Measurements from ENCODE around the gene CENPT.
"Not testable (repeated sequence)": the region's sequence is repeated elsewhere in the genome, so short reads cannot be mapped to it uniquely, and the experiment has no call there.

The CENPT gene

GRCh38 chr16:67868290-67868689 is 20.8 kb upstream of the CENPT start:
- no peak for DNase-seq (ENCODE audit: low spot score)
- no peak for TF ChIP-seq CTCF (IDR thresholded peaks at IDR 0.05; ENCODE audit: extremely low read depth, missing control alignments)

- DNase-seq (ENCODE audit: low spot score), result no peak
- peak; percentile 50 for TF ChIP-seq CTCF (IDR thresholded peaks at IDR 0.05; ENCODE audit: extremely low read depth, missing control alignments)
Observed at GRCh38 chr16:67865318-67865717, 17.8 kb upstream of the CENPT start.

- no peak for DNase-seq (ENCODE audit: low spot score)
- TF ChIP-seq CTCF (IDR thresholded peaks at IDR 0.05; ENCODE audit: extremely low read depth, missing control alignments), result no peak
Observed at GRCh38 chr16:67864594-67864993, 17.1 kb upstream of the CENPT start.

- not testable (repeated sequence) for DNase-seq (ENCODE audit: low spot score)
Observed at GRCh38 chr16:67864044-67864443, 16.6 kb upstream of the CENPT start.

GRCh38 chr16:67862623-67863583 is 15.4 kb upstream of the CENPT start:
- no peak for TF ChIP-seq CTCF (IDR thresholded peaks at IDR 0.05; ENCODE audit: extremely low read depth, missing control alignments)
- no peak for DNase-seq (ENCODE audit: low spot score)

- no peak for TF ChIP-seq CTCF (IDR thresholded peaks at IDR 0.05; ENCODE audit: extremely low read depth, missing control alignments)
- DNase-seq (ENCODE audit: low spot score), result no peak
Observed at GRCh38 chr16:67861877-67862276, 14.4 kb upstream of the CENPT start.

- no peak for TF ChIP-seq CTCF (IDR thresholded peaks at IDR 0.05; ENCODE audit: extremely low read depth, missing control alignments)
Observed at GRCh38 chr16:67860589-67861398, 13.3 kb upstream of the CENPT start.

More at GRCh38 chr16:67860589-67861398, 13.3 kb upstream of the CENPT start:
- DNase-seq (ENCODE audit: low spot score), result no peak

Measured in GM20000 (cell line).